OCI-LY3 (cell line): ENCODE results near the gene TNKS1BP1.

Experiments
- H2AFZ ChIP-seq: fragments of 200-600, 300-600 bp; shearing (Covaris generic); 2 replicates; pipeline ENCODE4 v1.6.0; 2014; ENCODE audit warnings: antibody characterized with exemption, low read depth, low read length
- H3K27ac ChIP-seq: fragments of 200-600, 300-600 bp; sonication (generic); 2 replicates; pipeline ENCODE4 v1.5.1; 2014; ENCODE audit warnings: mild to moderate bottlenecking, low read length, moderate library complexity, mixed read lengths
- H3K27me3 ChIP-seq: fragments of 200-600, 300-600 bp; sonication (generic); 2 replicates; pipeline ENCODE4 v1.6.1; 2014; ENCODE audit warnings: low read depth, low read length, mixed read lengths
- H3K36me3 ChIP-seq: fragments of 200-600, 300-600 bp; sonication (generic); replicated peaks from 2 replicates; pipeline ENCODE3; 2014; ENCODE audit warnings: low read depth, low read length, mixed read lengths
- H3K4me1 ChIP-seq: fragments of 300-600, 200-600 bp; sonication (generic); 2 replicates; pipeline ENCODE4 v1.6.1; 2014; ENCODE audit warnings: low read length, mixed read lengths
- H3K4me2 ChIP-seq: fragments of 200-600, 300-600 bp; sonication (generic); 2 replicates; pipeline ENCODE4 v1.6.1; 2014; ENCODE audit warnings: low read length, mixed read lengths
- H3K4me3 ChIP-seq: fragments of 300-600, 200-600 bp; sonication (generic); 2 replicates; pipeline ENCODE4 v1.5.1; 2014; ENCODE audit warnings: antibody characterized with exemption, mild to moderate bottlenecking, low read length, moderate library complexity
- H3K79me2 ChIP-seq: fragments of 300-600, 200-600 bp; shearing (Covaris generic); 2 replicates; pipeline ENCODE4 v1.6.1; 2014; ENCODE audit warnings: mild to moderate bottlenecking, low read length, mixed read lengths
- H3K9ac ChIP-seq: fragments of 300-600, 200-600 bp; shearing (Covaris generic); 2 replicates; pipeline ENCODE4 v1.6.0; 2014; ENCODE audit warnings: mild to moderate bottlenecking, low read length, moderate library complexity
- H3K9me3 ChIP-seq: fragments of 200-600, 300-600 bp; shearing (Covaris generic); 2 replicates; pipeline ENCODE4 v1.6.1; 2014; ENCODE audit warnings: low read length, mixed read lengths; ENCODE audit not compliant: insufficient read depth
- H4K20me1 ChIP-seq: fragments of 200-600, 300-600 bp; sonication (generic); 2 replicates; pipeline ENCODE4 v1.6.1; 2016; ENCODE audit warnings: low read length, mixed read lengths; ENCODE audit not compliant: insufficient read depth
- CTCF ChIP-seq: fragments of 200-600, 300-600 bp; sonication (generic); IDR thresholded peaks from 2 replicates; pipeline ENCODE4 v1.5.1; 2014; ENCODE audit warnings: antibody characterized with exemption, low read length, low read depth
- EZH2phosphoT487 ChIP-seq: fragments of 200-600 bp; shearing (Covaris generic); IDR thresholded peaks from 2 replicates; pipeline ENCODE4 v1.6.1; 2018; ENCODE audit warnings: antibody characterized with exemption, mixed run types, low read depth

The TNKS1BP1 gene

GRCh38 chr11:57305523-57305922 is 19.2 kb downstream of the TNKS1BP1 start:
- TF ChIP-seq EZH2phosphoT487 (no peak), CTCF (no peak)
- no peaks in the 10 kb centered on the region for H3K4me1 ChIP-seq
- H3K79me2 ChIP-seq, result no peaks in the 10 kb centered on the region
- no peak overlapping the region for H3K4me2 ChIP-seq
- H3K27me3 ChIP-seq, result no peaks in the 10 kb centered on the region
- no peak overlapping the region for H3K9ac ChIP-seq
- no peaks in the 10 kb centered on the region for H4K20me1 ChIP-seq
- no peaks in the 10 kb centered on the region for H3K9me3 ChIP-seq
- no peak overlapping the region for H2AFZ ChIP-seq
- no peak overlapping the region for H3K27ac ChIP-seq
- no peak overlapping the region for H3K4me3 ChIP-seq
- H3K36me3 ChIP-seq, result peaks cover 6% of the 10 kb centered on the region

GRCh38 chr11:57303990-57304579 is 20.7 kb downstream of the TNKS1BP1 start:
- Histone ChIP-seq H3K36me3 (peaks cover 10% of the 10 kb centered on the region), H3K9me3 (no peaks in the 10 kb centered on the region), H4K20me1 (no peaks in the 10 kb centered on the region), H3K4me2 (no peak overlapping the region), H3K9ac (no peak overlapping the region), H3K4me1 (no peaks in the 10 kb centered on the region), H3K27ac (no peak overlapping the region), H3K79me2 (no peaks in the 10 kb centered on the region), H3K27me3 (no peaks in the 10 kb centered on the region), H2AFZ (no peak overlapping the region), H3K4me3 (no peak overlapping the region)
- TF ChIP-seq CTCF, result no peak
- no peak for TF ChIP-seq EZH2phosphoT487

GRCh38 chr11:57303280-57303989 is 21.3 kb downstream of the TNKS1BP1 start:
- H3K27ac ChIP-seq, result no peak overlapping the region
- H3K36me3 ChIP-seq, result peaks cover 13% of the 10 kb centered on the region
- no peak overlapping the region for H3K9ac ChIP-seq

More at GRCh38 chr11:57303280-57303989, 21.3 kb downstream of the TNKS1BP1 start:
- Histone ChIP-seq H2AFZ (no peak overlapping the region), H3K4me2 (no peak overlapping the region), H3K9me3 (no peaks in the 10 kb centered on the region), H3K4me1 (no peaks in the 10 kb centered on the region), H3K27me3 (no peaks in the 10 kb centered on the region), H3K4me3 (no peak overlapping the region), H4K20me1 (no peaks in the 10 kb centered on the region), H3K79me2 (no peaks in the 10 kb centered on the region)
- TF ChIP-seq EZH2phosphoT487 (no peak), CTCF (no peak)
